Adrenal gland (tissue), 5 donors: Measurements from ENCODE around the gene FLYWCH2.

Experiments used
- CTCF ChIP-seq, 6 experiments: fragments of 450-650 bp in 4 of 6; fragments of 200-600 bp in 2 of 6; sonication (generic) in 1 of 6; IDR thresholded peaks; 1 replicate in 5 of 6; 2 replicates in 1 of 6; pipeline versions ENCODE4 v1.5.1 to v1.8.0; 2016 to 2021; ENCODE audit warnings: antibody characterized with exemption in 6 of 6, mild to moderate bottlenecking in 2 of 6, moderate library complexity in 1 of 6
- POLR2A ChIP-seq, 2 donors: fragments of 450-650 bp; IDR thresholded peaks; one replicate each; pipeline ENCODE4 v1.6.1; 2017; ENCODE audit warnings: antibody characterized with exemption in 2 of 2, mild to moderate bottlenecking in 2 of 2, moderate library complexity in 1 of 2
- donor health status: DM: no; HTN: no; CAD: no.

- TF ChIP-seq CTCF (IDR thresholded peaks at IDR 0.05) = no peak
- no peak for TF ChIP-seq POLR2A (IDR thresholded peaks at IDR 0.05)
Measured at GRCh38 chr16:2899564-2900072, 16.6 kb downstream of the FLYWCH2 start.
